Measurements from ENCODE around the gene ARID1B. TPM values are rescaled to one million over a fixed set of nuclear protein-coding genes. Genes with fewer than 3 reads are reported as not detected.

ARID1B gene
- total RNA-seq, 1 donor from 2014 or later = 97.2 TPM

DNA sequence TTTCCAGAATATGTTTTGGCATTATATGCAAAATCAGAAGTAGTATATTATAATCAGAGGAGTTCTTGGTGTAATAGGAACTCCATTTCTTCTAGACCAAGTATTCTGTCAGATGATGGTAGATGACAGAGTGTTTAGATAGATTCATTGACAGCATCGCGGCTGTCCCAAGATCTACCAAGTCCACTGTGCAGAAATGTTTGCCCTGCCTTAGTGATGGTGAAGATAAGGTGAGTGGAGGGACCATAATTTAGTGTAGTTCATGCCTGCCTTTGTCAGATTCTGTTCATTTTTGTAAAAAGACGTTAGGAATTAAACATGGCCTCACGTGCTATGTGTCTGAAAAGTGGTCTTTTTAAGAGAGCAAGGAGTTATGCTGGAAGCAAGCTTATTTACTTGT is 270.1 kb downstream of the ARID1B start:
- H3K9me3 Mint-ChIP-seq = no peaks in the 10 kb centered on the region
- peaks cover 4% of the 10 kb centered on the region for H3K36me3 Mint-ChIP-seq
- no peak overlapping the region for H3K27ac Mint-ChIP-seq
- no peak for TF ChIP-seq CTCF (conservative IDR thresholded peaks at IDR 0.05)
- H3K27me3 Mint-ChIP-seq = no peaks in the 10 kb centered on the region
- no peak overlapping the region for H3K4me3 Mint-ChIP-seq
- DNase-seq (ENCODE audit: extremely low spot score, unreplicated experiment) = no peak
- H3K4me1 Mint-ChIP-seq (ENCODE audit: unreplicated experiment) = peaks cover 17% of the 10 kb centered on the region

DNA sequence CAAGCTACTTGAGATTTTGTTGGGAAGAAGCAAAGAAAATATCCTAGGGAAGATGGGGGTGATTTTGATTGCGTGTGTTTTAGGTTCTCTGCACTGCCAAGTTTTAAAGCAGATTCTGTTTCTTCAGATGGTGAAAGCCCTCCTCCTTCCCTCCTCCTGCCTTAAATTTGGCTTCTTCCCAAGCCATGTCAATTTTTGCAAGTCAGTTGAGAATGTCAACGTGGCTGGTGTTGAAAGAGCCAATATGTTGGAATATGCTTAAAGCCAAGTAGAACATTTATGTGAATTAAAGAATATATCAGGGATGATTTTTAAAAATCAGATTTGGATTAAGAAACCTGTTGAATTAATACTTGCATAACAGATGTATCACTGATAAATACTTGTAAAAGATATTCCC is 270.8 kb downstream of the ARID1B start:
- no peak for DNase-seq (ENCODE audit: extremely low spot score, unreplicated experiment)
- Mint-ChIP-seq H3K27ac (no peak overlapping the region), H3K9me3 (no peaks in the 10 kb centered on the region), H3K27me3 (no peaks in the 10 kb centered on the region), H3K4me1 (ENCODE audit: unreplicated experiment) (peaks cover 17% of the 10 kb centered on the region), H3K36me3 (peaks cover 4% of the 10 kb centered on the region), H3K4me3 (no peak overlapping the region)
- no peak for TF ChIP-seq CTCF (conservative IDR thresholded peaks at IDR 0.05)

- no peaks in the 10 kb centered on the region for H3K36me3 Mint-ChIP-seq
- H3K9me3 Mint-ChIP-seq = no peaks in the 10 kb centered on the region
- no peaks in the 10 kb centered on the region for H3K27me3 Mint-ChIP-seq
- no peak overlapping the region for H3K4me3 Mint-ChIP-seq
- no peak for TF ChIP-seq CTCF (conservative IDR thresholded peaks at IDR 0.05)
- no peak overlapping the region for H3K27ac Mint-ChIP-seq
- no peak for DNase-seq (ENCODE audit: extremely low spot score, unreplicated experiment)
- peaks cover 17% of the 10 kb centered on the region for H3K4me1 Mint-ChIP-seq (ENCODE audit: unreplicated experiment)
Observed at GRCh38 chr6:157049133-157049532, 272.0 kb downstream of the ARID1B start.

DNA sequence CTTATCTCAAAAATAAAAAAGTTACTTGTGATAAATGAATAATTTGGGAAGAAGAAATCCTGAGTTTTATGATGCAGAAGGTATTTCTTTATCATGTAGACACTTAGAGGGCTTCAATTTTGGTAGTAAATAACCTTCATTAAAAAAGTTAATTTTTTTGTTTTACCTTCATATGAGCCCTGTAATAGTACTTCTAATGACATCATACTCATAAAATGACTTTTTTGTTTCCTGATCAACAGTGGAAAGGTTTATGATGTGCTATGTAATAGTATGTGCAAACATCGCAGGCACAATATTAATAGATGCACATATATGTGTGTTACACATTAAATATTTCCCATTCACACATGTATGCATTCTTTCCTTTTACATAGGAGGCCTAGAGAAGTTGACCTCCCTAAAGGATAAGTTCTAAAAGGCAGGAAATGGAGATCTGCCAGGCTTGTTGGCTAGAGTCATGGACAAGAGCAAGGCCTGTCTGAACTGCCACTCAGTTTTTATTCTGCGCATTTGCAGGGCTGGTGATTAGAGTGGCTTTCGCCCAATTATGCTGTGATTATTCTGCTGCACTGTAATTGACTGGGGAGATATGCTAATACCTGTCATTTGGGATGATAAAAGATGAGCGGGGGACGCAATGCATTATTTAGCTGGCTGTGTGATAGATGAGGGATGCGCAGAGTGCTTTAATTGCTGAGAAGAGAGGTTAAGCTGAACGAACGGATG is 273.5 kb downstream of the ARID1B start:
- Mint-ChIP-seq H3K4me1 (ENCODE audit: unreplicated experiment) (peaks cover 17% of the 10 kb centered on the region), H3K27me3 (no peaks in the 10 kb centered on the region)

DNA sequence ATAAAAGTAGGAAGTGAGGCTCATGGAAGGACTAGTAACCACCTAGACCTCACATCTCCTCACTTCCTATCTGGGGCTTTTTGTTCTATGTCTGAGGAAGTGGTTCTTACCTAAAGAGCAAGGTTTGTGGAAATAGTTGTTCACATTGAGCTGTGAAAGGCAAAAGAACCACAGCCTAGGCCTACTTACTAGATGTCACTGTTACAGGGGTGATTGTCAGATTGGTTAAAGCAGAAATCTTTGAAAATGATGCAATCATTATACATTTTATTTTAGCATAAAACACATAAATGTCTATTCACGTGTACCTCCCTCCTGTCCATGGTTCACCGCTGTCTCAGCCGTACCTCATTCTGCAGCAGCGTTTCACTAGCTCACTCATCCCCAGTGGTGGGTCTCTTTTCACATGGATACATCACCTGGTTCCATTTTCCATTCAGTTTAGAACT is 277.4 kb downstream of the ARID1B start:
- Mint-ChIP-seq H3K27me3 (no peaks in the 10 kb centered on the region), H3K36me3 (peaks cover 16% of the 10 kb centered on the region), H3K4me1 (ENCODE audit: unreplicated experiment) (peaks cover 20% of the 10 kb centered on the region), H3K9me3 (peaks cover 12% of the 10 kb centered on the region), H3K27ac (no peak overlapping the region), H3K4me3 (no peak overlapping the region)
- DNase-seq (ENCODE audit: extremely low spot score, unreplicated experiment) = no peak
- TF ChIP-seq CTCF (conservative IDR thresholded peaks at IDR 0.05) = no peak

More for the DNA sequence above, 273.5 kb downstream of the ARID1B start:
- H3K9me3 Mint-ChIP-seq = peaks cover 10% of the 10 kb centered on the region
- TF ChIP-seq CTCF (conservative IDR thresholded peaks at IDR 0.05) = no peak
- DNase-seq (ENCODE audit: extremely low spot score, unreplicated experiment) = no peak
- peaks cover 9% of the 10 kb centered on the region for H3K36me3 Mint-ChIP-seq
- H3K4me3 Mint-ChIP-seq = no peak overlapping the region
- no peak overlapping the region for H3K27ac Mint-ChIP-seq
